Stimulated activated effector memory CD8-positive, alpha-beta T cell treated with anti-CD3 and anti-CD28 coated beads, Interleukin-12 subunit alpha, Interleukin-12 subunit beta, amount 100 ng/mL, for 72 hours (primary cell): ENCODE results near the gene ARHGEF28.

Source experiments
- ATAC-seq: fragments of 150-1000 bp; cut with Tn5 transposase; 2 replicates; pipeline ENCODE4 v1.10.0; 2021
- DNase-seq, 2 donors: peaks; one replicate each; pipeline ENCODE4 v3.0.0; 2021 to 2022; ENCODE audit warnings: low spot score in 2 of 2
- H3K27ac Mint-ChIP-seq: one replicate; pipeline ENCODE4 v1.8.0; 2022; ENCODE audit warnings: mild to moderate bottlenecking, mixed read lengths
- H3K36me3 Mint-ChIP-seq: one replicate; pipeline ENCODE4 v1.8.0; 2022; ENCODE audit warnings: mild to moderate bottlenecking, mixed read lengths
- H3K4me1 Mint-ChIP-seq: one replicate; pipeline ENCODE4 v1.8.0; 2022; ENCODE audit warnings: mixed read lengths
- H3K4me3 Mint-ChIP-seq: one replicate; pipeline ENCODE4 v1.8.0; 2022; ENCODE audit warnings: mild to moderate bottlenecking, mixed read lengths
- H3K9me3 Mint-ChIP-seq: one replicate; pipeline ENCODE4 v1.8.0; 2022; ENCODE audit warnings: mixed read lengths

The ARHGEF28 gene

GRCh38 chr5:73726606-73727231, 100.7 kb downstream of the ARHGEF28 start:
- Mint-ChIP-seq H3K4me3 (no peak overlapping the region), H3K4me1 (no peaks in the 10 kb centered on the region), H3K9me3 (no peaks in the 10 kb centered on the region), H3K27ac (no peak overlapping the region), H3K36me3 (no peaks in the 10 kb centered on the region)
- DNase-seq (no peak), ATAC-seq (no peak)

- Mint-ChIP-seq H3K27ac (no peak overlapping the region), H3K9me3 (no peaks in the 10 kb centered on the region), H3K4me1 (no peaks in the 10 kb centered on the region), H3K36me3 (no peaks in the 10 kb centered on the region), H3K4me3 (no peak overlapping the region)
- no peak for DNase-seq
- ATAC-seq: no peak
Measured at GRCh38 chr5:73727470-73727869, 101.5 kb downstream of the ARHGEF28 start.

GRCh38 chr5:73728493-73729273, 102.7 kb downstream of the ARHGEF28 start:
- no peak for ATAC-seq
- no peaks in the 10 kb centered on the region for H3K4me1 Mint-ChIP-seq
- no peaks in the 10 kb centered on the region for H3K36me3 Mint-ChIP-seq
- H3K4me3 Mint-ChIP-seq: no peak overlapping the region
- no peak overlapping the region for H3K27ac Mint-ChIP-seq
- DNase-seq: no peak
- peaks cover 1% of the 10 kb centered on the region for H3K9me3 Mint-ChIP-seq

GRCh38 chr5:73729329-73729728, 103.3 kb downstream of the ARHGEF28 start:
- no peak for DNase-seq
- H3K4me1 Mint-ChIP-seq: no peaks in the 10 kb centered on the region
- no peak for ATAC-seq

DNA sequence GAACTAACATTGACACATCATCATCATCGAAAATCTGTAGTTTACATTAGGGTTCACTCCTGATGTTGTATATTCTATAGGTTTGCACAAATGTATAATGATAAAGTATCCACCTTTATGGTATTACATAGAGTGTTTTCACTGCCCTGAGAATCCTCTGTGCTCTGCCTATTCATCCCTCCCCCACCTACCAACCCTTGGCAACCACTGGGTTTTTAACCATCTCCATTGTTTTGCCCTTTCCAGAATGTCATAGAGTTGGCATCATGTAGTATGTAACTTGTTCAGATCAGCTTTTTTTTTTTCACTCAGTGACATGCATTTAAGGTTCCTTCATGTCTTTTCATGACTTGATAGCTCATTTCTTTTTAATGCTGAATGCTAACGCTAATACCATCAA, 106.0 kb downstream of the ARHGEF28 start:
- Mint-ChIP-seq H3K9me3 (peaks cover 2% of the 10 kb centered on the region), H3K36me3 (no peaks in the 10 kb centered on the region), H3K4me3 (no peak overlapping the region), H3K4me1 (no peaks in the 10 kb centered on the region), H3K27ac (no peak overlapping the region)
- ATAC-seq (no peak), DNase-seq (no peak)

More at GRCh38 chr5:73729329-73729728, 103.3 kb downstream of the ARHGEF28 start:
- H3K36me3 Mint-ChIP-seq: no peaks in the 10 kb centered on the region
- H3K27ac Mint-ChIP-seq: no peak overlapping the region
- H3K9me3 Mint-ChIP-seq: peaks cover 2% of the 10 kb centered on the region
- no peak overlapping the region for H3K4me3 Mint-ChIP-seq

- Mint-ChIP-seq H3K27ac (no peak overlapping the region), H3K4me1 (no peaks in the 10 kb centered on the region), H3K36me3 (no peaks in the 10 kb centered on the region), H3K9me3 (peaks cover 2% of the 10 kb centered on the region), H3K4me3 (no peak overlapping the region)
- DNase-seq (no peak), ATAC-seq (no peak)
Measured at GRCh38 chr5:73733219-73733618, 107.2 kb downstream of the ARHGEF28 start.

DNA sequence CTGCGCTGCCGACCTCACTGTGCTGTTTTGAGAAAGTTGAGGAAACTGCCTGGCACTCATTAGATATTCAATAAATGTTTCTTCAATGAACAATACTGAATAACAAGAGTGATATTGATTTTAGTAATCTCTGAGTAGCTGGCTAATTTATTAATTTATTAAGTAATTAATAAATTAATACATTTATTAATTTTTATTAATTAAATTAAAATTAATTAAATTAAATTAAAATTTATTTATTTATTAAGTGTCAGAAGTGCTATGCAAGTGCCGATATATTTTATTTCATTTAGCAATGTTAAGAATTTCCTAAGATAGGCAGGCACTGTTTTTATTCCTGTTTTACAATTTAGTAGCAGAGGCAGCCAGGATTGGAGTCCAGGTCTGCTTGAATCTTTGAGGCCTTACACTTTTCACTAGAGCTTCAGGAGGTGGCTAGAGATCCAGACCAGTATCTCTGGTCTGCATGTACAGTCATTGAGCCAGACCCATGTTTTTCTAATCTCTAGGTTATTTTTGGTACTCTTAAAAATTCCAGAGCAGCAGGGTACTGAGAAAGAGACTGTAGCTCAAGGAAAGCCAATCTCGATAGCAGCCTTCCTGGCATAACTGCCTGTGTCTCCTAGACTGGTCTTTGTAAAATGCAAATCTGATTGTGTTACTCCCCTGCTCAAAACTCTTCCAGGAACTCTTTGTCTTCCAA, 109.2 kb downstream of the ARHGEF28 start:
- no peak for ATAC-seq
- Mint-ChIP-seq H3K4me1 (no peaks in the 10 kb centered on the region), H3K9me3 (peaks cover 2% of the 10 kb centered on the region), H3K36me3 (no peaks in the 10 kb centered on the region), H3K4me3 (no peak overlapping the region), H3K27ac (no peak overlapping the region)
- DNase-seq: no peak

GRCh38 chr5:73739650-73740049, 113.7 kb downstream of the ARHGEF28 start:
- DNase-seq: no peak
- no peaks in the 10 kb centered on the region for H3K36me3 Mint-ChIP-seq
- no peaks in the 10 kb centered on the region for H3K4me1 Mint-ChIP-seq
- ATAC-seq: no peak
- H3K4me3 Mint-ChIP-seq: no peak overlapping the region
- no peak overlapping the region for H3K27ac Mint-ChIP-seq
- H3K9me3 Mint-ChIP-seq: no peaks in the 10 kb centered on the region

DNA sequence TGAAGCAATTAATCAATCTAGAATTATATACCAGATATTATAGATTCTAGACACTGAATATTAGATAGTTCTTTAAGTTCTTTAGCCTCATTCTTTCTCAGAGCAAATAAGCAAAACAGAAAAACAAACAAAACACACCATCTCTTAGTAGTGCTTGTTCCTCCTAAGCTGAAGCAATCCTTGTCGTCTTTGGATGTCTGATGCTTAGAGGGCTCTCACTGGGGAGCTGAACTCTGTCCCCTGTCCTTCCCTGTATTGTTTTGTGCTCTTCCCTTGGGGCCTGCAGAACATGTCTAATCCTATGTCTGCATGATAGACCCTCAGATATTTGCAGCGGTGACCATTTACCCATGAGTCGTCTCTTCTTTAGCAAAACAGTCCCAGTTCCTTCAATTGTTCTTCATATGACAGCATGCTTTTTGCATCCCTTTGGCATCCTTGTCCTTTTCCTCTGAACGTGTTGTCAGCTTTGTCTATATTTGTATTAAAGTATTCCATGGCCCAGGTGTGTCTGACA, 114.3 kb downstream of the ARHGEF28 start:
- Mint-ChIP-seq H3K4me1 (no peaks in the 10 kb centered on the region), H3K36me3 (no peaks in the 10 kb centered on the region), H3K4me3 (no peak overlapping the region), H3K9me3 (no peaks in the 10 kb centered on the region), H3K27ac (no peak overlapping the region)
- DNase-seq (no peak), ATAC-seq (no peak)

DNA sequence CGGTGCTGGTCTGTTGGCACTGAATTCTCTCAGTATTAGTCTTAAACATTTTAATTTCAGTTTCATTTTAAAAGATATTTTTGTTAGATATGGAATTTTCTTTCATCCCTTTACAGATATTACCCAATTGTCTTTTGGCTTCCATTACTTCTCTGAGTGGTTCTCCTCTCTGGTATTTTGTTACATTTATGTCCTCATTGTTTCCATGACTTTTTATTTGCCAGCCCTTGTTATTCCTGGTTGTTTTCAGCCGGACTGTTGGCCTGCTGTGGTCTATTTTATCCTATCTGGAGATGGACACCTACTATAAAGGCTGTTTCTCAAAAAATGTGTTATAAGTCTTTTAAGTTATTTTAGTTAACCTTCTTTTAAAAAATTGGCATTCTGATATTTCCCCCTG, 117.2 kb downstream of the ARHGEF28 start:
- no peak overlapping the region for H3K27ac Mint-ChIP-seq
- no peak for DNase-seq
- no peak overlapping the region for H3K4me3 Mint-ChIP-seq
- H3K9me3 Mint-ChIP-seq: peaks cover 3% of the 10 kb centered on the region
- H3K4me1 Mint-ChIP-seq: no peaks in the 10 kb centered on the region
- no peak for ATAC-seq
- H3K36me3 Mint-ChIP-seq: no peaks in the 10 kb centered on the region

DNA sequence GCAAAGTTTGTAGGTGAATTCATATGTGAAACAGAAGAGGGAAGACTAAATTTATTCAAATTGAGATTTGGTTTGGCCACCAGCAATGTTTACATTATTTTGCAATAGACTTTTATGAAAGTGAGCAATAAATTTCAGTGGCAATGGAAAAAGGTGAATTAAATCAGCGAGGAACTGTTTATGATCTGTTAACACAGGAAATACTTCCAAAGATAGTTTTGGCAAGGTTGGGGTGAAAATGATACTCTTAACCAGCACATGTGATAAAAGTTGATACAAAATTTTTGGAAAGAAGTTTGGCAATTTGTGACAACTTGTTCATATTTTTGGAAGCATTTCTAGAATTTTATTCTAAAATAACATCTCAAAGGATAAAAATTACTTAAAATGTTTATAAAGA, 119.8 kb downstream of the ARHGEF28 start:
- DNase-seq (no peak), ATAC-seq (no peak)
- Mint-ChIP-seq H3K4me1 (no peaks in the 10 kb centered on the region), H3K4me3 (no peak overlapping the region), H3K9me3 (peaks cover 3% of the 10 kb centered on the region), H3K36me3 (no peaks in the 10 kb centered on the region), H3K27ac (no peak overlapping the region)

GRCh38 chr5:73746608-73747007, 120.6 kb downstream of the ARHGEF28 start:
- no peak for ATAC-seq
- Mint-ChIP-seq H3K36me3 (no peaks in the 10 kb centered on the region), H3K27ac (no peak overlapping the region), H3K4me3 (no peak overlapping the region), H3K4me1 (no peaks in the 10 kb centered on the region), H3K9me3 (peaks cover 3% of the 10 kb centered on the region)
- no peak for DNase-seq

GRCh38 chr5:73747696-73748380, 121.8 kb downstream of the ARHGEF28 start:
- peaks cover 5% of the 10 kb centered on the region for H3K4me1 Mint-ChIP-seq
- no peak overlapping the region for H3K4me3 Mint-ChIP-seq
- H3K36me3 Mint-ChIP-seq: no peaks in the 10 kb centered on the region
- no peak overlapping the region for H3K27ac Mint-ChIP-seq
- DNase-seq: no peak
- peaks cover 3% of the 10 kb centered on the region for H3K9me3 Mint-ChIP-seq
- ATAC-seq: no peak

GRCh38 chr5:73748510-73749400, 122.8 kb downstream of the ARHGEF28 start:
- Mint-ChIP-seq H3K4me1 (peaks cover 5% of the 10 kb centered on the region), H3K9me3 (peaks cover 3% of the 10 kb centered on the region), H3K27ac (no peak overlapping the region), H3K4me3 (no peak overlapping the region), H3K36me3 (no peaks in the 10 kb centered on the region)
- no peak for DNase-seq
- ATAC-seq: no peak
